CD4-positive, alpha-beta T cell (primary cell): Measurements from ENCODE around the gene FYB1. TPM values are rescaled to one million over a fixed set of nuclear protein-coding genes. Genes with fewer than 3 reads are reported as not detected.

Experiments used
- ATAC-seq: fragments of 200-7000 bp; cut with Tn5 transposase; one replicate; pipeline ENCODE4 v1.10.0; 2022; ENCODE audit warnings: mild to moderate bottlenecking; ENCODE audit not compliant: poor library complexity
- CTCF ChIA-PET: fragments of 350-600 bp; sonication (Branson Sonifier 250); formaldehyde crosslinking; loops from one replicate; lab custom pipeline; 2021; ENCODE audit warnings: antibody characterized with exemption, inconsistent platforms; lab: Charles Lee
- POLR2A ChIA-PET: fragments of 350-600 bp; sonication (Branson Sonifier 250); formaldehyde crosslinking; loops from one replicate; lab custom pipeline; 2021; ENCODE audit warnings: antibody characterized with exemption, inconsistent platforms; lab: Charles Lee
- DNase-seq, 14 experiments: peaks; one replicate each; pipeline ENCODE4 v3.0.0-alpha.2; 2013 to 2020; ENCODE audit warnings: mixed read lengths in 2 of 14
- H3K27ac ChIP-seq, 2 donors: one replicate each; pipeline versions ENCODE4 v1.5.1 to v1.7.0; 2013; ENCODE audit warnings: low read length in 2 of 2, low read depth in 1 of 2, mild to moderate bottlenecking in 1 of 2
- H3K27me3 ChIP-seq, 2 experiments: 1 replicate in 1 of 2; 2 replicates in 1 of 2; pipeline versions ENCODE4 v1.6.1 to v1.7.0; 2013; ENCODE audit warnings: low read length in 2 of 2, control low read depth in 1 of 2, mild to moderate bottlenecking in 1 of 2, moderate library complexity in 1 of 2; ENCODE audit not compliant: insufficient read depth in 2 of 2, control insufficient read depth in 1 of 2
- H3K36me3 ChIP-seq: one replicate; pipeline ENCODE4 v1.6.1; 2013; ENCODE audit warnings: low read length, control low read depth; ENCODE audit not compliant: insufficient read depth
- H3K4me1 ChIP-seq: one replicate; pipeline ENCODE4 v1.6.1; 2013; ENCODE audit warnings: low read length, control low read depth; ENCODE audit not compliant: insufficient read depth
- H3K4me3 ChIP-seq: one replicate; pipeline ENCODE4 v1.5.1; 2013; ENCODE audit warnings: mild to moderate bottlenecking, low read length, moderate library complexity
- H3K9me3 ChIP-seq, 2 experiments: 1 replicate in 1 of 2; 2 replicates in 1 of 2; pipeline versions ENCODE4 v1.6.1 to v1.7.0; 2013; ENCODE audit warnings: low read length in 2 of 2, mild to moderate bottlenecking in 2 of 2, control low read depth in 1 of 2, moderate library complexity in 1 of 2; ENCODE audit not compliant: control insufficient read depth in 1 of 2, insufficient read depth in 1 of 2
- H3K27ac Mint-ChIP-seq: one replicate; pipeline ENCODE4 v1.8.0; 2020; ENCODE audit warnings: mixed read lengths
- H3K27me3 Mint-ChIP-seq: one replicate; pipeline ENCODE4 v1.8.0; 2021; ENCODE audit warnings: mixed read lengths
- H3K36me3 Mint-ChIP-seq: one replicate; pipeline ENCODE4 v1.8.0; 2021; ENCODE audit warnings: low read depth, mixed read lengths
- H3K4me1 Mint-ChIP-seq: one replicate; pipeline ENCODE4 v1.8.0; 2021; ENCODE audit warnings: low read depth, mixed read lengths
- H3K4me3 Mint-ChIP-seq: one replicate; pipeline ENCODE4 v1.8.0; 2020; ENCODE audit warnings: mild to moderate bottlenecking, mixed read lengths
- H3K9me3 Mint-ChIP-seq: one replicate; pipeline ENCODE4 v1.8.0; 2020; ENCODE audit warnings: mixed read lengths
- intact Hi-C, 2 experiments: fragments of 100-400 bp; cut with DNase I in 1 of 2; cut with micrococcal nuclease in 1 of 2; formaldehyde crosslinking; loops; one replicate each; pipeline versions ENCODE4 v1.15.1 to v1.9.0; 2023 to 2025; cut with DNase I, micrococcal nuclease
- total RNA-seq, 174 experiments: library from RNA in 2 of 174; stranded (reverse) in 2 of 174; gene quantifications; one replicate each; pipeline ENCODE4 v1.2.3 and lab custom pipeline; 2021 to 2026
- TF ChIP-seq, protein P1 (sequence below): fragments of 200-600 bp; IDR thresholded peaks from one replicate; pipeline ENCODE4 v1.8.0; 2022; ENCODE audit warnings: antibody characterized with exemption, mild to moderate bottlenecking

The FYB1 gene
- total RNA-seq, 2 experiments from 2014 or later = 478 to 497 TPM

DNA sequence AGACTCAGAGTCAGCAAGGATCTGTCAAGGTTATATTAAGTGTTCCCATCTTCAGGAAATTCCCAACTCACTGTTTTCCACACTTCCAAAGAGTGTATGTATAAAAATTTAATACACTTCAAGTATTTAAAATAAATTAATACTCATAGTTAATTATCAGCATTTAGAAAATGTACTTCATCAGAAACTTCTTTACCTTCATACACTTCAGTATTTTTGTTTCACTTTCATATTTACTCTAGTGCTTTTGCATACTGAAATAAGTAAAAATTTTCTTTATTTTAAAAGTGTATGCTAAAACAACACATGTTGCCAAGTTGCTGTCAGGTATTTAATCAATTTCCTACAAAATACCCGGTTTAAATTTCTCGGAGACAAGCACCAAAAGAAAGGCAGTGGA, 161.6 kb downstream of the FYB1 start:
- no peak overlapping the region for H3K27ac Mint-ChIP-seq
- Histone ChIP-seq H3K27me3 (no peaks in the 10 kb centered on the region), H3K4me3 (peak overlapping the region; percentile 30), H3K9me3 (no peaks in the 10 kb centered on the region), H3K4me1 (peaks cover 4% of the 10 kb centered on the region), H3K27ac (no peak overlapping the region), H3K36me3 (peaks cover 13% of the 10 kb centered on the region)
- intact Hi-C loops = loop anchor here (2.0 to 5.0 kb wide), 2 partner anchors 15 to 40 kb away; no protein-coding TSS in a partner anchor
- POLR2A ChIA-PET = interaction anchor here (1.0 to 1.1 kb wide), 2 partner anchors 15 to 16 kb away, joined by 3 to 4 read pairs; no protein-coding TSS in a partner anchor
- ATAC-seq = no peak
- peak in 1 of 14 experiments; percentile 26 for DNase-seq
- peaks cover 20% of the 10 kb centered on the region for H3K36me3 Mint-ChIP-seq
- TF ChIP-seq, protein P1, sequence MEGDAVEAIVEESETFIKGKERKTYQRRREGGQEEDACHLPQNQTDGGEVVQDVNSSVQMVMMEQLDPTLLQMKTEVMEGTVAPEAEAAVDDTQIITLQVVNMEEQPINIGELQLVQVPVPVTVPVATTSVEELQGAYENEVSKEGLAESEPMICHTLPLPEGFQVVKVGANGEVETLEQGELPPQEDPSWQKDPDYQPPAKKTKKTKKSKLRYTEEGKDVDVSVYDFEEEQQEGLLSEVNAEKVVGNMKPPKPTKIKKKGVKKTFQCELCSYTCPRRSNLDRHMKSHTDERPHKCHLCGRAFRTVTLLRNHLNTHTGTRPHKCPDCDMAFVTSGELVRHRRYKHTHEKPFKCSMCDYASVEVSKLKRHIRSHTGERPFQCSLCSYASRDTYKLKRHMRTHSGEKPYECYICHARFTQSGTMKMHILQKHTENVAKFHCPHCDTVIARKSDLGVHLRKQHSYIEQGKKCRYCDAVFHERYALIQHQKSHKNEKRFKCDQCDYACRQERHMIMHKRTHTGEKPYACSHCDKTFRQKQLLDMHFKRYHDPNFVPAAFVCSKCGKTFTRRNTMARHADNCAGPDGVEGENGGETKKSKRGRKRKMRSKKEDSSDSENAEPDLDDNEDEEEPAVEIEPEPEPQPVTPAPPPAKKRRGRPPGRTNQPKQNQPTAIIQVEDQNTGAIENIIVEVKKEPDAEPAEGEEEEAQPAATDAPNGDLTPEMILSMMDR = no peak
- no peaks in the 10 kb centered on the region for H3K9me3 Mint-ChIP-seq
- peak overlapping the region; percentile 2 for H3K4me3 Mint-ChIP-seq
- no peaks in the 10 kb centered on the region for H3K27me3 Mint-ChIP-seq
- CTCF ChIA-PET = no interaction called here
- H3K4me1 Mint-ChIP-seq = peaks cover 90% of the 10 kb centered on the region

DNA sequence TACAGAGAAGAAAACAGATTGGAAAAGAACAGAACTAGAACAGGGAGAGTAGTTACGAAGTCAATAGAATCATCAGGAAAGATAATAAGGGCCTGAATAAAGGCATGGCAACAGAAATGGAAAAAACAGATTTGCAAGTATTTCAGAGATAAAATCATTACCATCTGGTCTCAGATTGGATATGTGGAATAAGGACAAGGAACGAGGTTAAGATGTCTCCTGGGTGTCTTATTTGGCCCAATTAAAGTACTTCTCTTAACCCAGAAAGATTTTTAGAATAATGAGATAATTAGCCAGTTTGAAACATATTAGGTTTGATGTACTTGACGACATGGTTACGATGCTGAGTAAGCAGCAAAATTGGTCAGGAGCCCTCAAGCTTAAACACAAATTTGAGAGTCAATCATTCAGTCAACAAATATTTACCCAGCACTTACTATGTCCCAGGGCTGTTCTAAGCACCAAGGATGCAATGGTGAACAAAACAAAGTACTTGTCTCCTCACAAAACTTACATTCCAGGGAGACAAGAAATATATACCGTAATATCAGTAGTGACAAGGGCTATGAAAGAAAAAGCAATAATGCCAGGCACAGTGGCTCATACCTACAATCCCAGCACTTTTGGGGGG, 163.5 kb downstream of the FYB1 start:
- Mint-ChIP-seq H3K27me3 (no peaks in the 10 kb centered on the region), H3K4me1 (peaks cover 88% of the 10 kb centered on the region), H3K9me3 (no peaks in the 10 kb centered on the region), H3K27ac (no peak overlapping the region), H3K4me3 (peak overlapping the region; percentile 34), H3K36me3 (peaks cover 34% of the 10 kb centered on the region)
- ATAC-seq (no peak), DNase-seq (no peak)
- H3K4me3 ChIP-seq = no peak overlapping the region
- TF ChIP-seq, protein P1 = no peak
- no peak overlapping the region for H3K27ac ChIP-seq
- no peaks in the 10 kb centered on the region for H3K27me3 ChIP-seq
- H3K36me3 ChIP-seq = peaks cover 12% of the 10 kb centered on the region
- peaks cover 7% of the 10 kb centered on the region for H3K4me1 ChIP-seq
- CTCF ChIA-PET = no interaction called here
- no peaks in the 10 kb centered on the region for H3K9me3 ChIP-seq
- intact Hi-C loops = loop anchor here in 1 of 2 experiments (5.0 kb wide), 1 partner anchor 39 kb away; no protein-coding TSS in a partner anchor
- POLR2A ChIA-PET = interaction anchor here (0.7 kb wide), 1 partner anchor 30 kb away, joined by 3 read pairs; no protein-coding TSS in a partner anchor

Other genes starting within 250 kb of the FYB1 start
- gene RICTOR, start 145.2 kb downstream of the FYB1 start, total RNA-seq = 100 to 1,000 TPM; 125 TPM
- gene C9, start 144.9 kb upstream of the FYB1 start, total RNA-seq = not detected
- under 1 TPM; 0.31 to 0.47 TPM for gene DAB2, start 205.4 kb upstream of the FYB1 start, total RNA-seq